ENCODE measurements around the gene AGAP1. TPM values are rescaled to one million over a fixed set of nuclear protein-coding genes. Genes with fewer than 3 reads are reported as not detected.
A peak's percentile ranks its signal among the peaks of the same experiment; 100 is the strongest.

Gene AGAP1
- total RNA-seq, 1 donor from 2014 or later: 9.0 TPM

DNA sequence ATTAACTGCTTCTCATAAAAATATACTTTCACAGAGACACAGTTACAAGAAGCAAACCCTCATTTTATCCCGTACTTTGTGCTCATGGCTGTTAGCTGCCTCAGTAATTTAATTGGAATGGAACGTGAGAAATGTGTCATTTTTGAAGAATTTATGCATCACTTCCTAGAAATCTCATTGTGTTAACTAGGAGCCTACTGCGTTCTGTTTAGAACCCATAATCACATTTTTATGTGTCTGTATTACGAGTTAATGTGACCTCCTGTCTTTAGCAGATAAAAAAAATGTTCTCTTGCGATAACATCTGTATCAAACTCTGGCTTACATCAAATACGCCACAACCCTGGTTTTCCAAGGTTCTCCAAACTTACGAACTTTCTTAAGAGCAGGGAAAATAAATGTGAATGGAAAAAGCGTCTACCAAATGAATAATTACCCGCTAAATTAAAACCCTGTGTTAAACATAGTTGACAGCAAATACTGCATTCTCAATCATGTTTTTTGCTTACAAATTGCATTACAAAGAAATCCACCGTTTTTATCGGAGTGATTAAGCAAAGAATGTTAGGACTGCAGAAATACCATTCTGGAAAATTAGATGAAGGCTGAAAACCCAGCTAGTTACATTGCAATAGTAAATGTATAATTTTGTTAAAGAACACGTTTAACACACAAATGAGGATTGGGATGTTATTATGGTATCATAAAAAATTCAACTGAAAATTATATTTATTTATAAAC lies 686.4 kb downstream of the AGAP1 start:
- peak; percentile 90 for DNase-seq

DNA sequence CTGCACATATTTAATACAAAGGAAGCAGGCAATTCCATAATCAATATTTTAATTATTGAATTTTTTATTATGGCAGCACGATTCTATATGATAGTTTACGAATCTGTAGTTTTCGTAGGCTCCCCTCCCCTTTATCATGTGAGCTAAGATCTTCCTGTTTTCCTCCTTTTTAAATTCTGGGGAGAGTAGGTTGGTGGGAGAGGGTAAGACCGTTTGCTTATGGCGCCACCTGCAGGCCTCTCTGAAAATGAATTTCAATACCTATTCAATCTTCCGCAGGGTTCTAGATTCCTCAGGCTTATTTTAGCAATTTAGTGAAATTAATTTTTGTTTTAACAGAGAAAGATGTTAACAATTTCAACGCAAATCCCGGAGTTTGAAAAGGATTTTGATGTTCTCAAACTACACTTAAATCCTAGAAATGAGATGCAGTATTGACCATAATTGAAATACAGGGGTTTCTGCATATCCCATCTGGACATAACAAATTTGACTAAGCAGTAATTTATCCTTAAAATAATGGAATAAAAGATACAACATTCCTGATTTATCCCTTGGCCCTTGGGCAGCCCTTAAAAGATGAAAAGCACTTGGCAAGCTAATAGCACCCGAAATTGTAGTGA lies 687.1 kb downstream of the AGAP1 start:
- peak; percentile 91 for DNase-seq
